GM04504 (cell line): Measurements from ENCODE around the gene TBCB.

Experiments
- DNase-seq: peaks from one replicate; pipeline ENCODE4 v3.0.0-alpha.2; 2012; ENCODE audit warnings: low read depth

TBCB gene

DNA sequence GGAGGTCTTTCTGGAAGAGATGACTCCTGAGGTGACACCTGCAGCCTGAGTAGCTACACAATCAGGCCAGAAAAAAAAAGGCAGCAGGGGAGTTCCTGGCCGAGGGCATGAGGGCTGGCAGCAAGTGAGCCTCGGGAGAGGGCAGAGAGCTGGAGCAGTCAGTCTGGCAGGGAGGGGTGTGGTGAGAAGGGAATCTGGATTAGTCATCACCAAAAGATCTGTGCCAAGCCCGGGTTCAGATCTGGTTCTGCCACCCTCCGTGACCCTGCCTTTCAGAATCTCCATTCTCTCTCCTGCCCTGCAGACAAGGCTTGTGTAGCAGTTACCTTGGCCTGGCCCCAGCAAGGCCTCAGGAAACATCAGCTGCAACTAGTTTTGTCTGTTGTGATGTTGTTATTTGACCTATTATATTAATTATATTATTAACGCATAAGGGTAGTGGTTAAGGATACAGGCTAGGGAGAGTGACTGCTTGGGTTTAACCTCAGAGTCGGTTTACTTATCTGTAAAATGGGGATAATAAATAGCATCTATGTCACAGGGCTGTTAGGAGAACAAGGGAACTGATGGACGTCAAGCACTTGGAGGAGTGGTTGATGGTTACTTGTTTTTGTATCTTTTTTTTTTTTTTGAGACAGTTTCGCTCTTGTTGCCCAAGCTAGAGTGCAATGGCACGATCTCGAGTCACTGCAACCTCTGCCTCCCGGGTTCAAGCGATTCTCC lies 21.9 kb downstream of the TBCB start:
- no peak for DNase-seq

DNA sequence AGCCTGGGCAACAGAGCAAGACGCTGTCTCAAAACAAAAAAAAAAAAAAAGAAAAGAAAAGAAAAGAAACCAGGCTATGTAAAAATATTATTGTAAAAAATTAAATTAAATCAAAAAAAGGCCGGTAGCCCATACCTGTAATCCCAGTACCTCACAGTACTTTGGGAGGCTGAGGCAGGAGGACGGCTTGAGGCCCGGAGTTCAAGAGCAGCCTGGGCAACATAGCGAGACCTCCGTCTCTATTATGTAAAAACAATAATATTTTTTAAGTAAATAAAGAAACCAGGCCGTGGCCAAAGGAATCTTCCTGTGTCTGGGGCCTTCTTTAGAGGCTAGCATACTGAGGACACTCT lies 23.8 kb downstream of the TBCB start:
- DNase-seq: no peak

DNA sequence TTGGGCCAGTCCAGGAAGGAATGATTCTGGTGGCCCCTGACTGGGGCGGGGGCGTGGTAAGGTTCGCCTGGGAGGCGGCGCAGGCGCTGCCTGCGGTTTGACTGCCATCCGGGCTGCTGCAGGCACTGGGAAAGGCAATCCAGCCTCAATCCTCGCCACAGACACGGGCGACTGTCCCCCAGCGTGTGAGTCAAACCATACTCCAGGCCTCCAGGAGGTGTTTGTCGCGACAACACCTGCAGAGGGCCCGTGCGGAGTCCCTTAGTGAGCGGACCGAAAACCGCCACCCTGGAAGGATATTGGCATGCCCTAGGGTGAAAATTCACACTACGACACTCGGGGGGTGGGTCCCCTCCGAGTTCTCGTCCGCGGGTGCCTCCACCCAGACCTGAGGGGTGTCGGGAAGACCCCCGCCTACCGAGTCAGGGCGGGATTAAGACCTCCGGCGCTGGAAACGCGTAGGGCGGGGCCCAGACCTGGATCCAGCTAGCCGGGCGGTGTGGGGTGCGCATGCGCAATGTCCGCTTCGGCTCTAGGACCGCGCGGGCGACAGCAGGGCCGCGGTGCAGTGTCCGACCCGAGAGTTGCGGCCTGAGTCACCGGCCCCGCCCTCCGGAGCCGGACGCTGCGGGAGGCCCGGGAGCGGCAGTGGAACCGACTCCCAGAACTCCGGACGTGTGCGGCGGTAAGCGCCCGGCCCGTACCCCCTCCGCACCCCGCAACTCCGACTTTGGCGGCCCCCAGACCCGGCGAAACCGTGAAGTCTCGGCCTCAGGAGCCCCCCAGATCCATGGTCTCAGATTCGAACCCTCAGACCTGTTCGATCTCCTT lies 24.4 kb downstream of the TBCB start, which contains the start of gene CAPNS1:
CAPNS1 (plus strand) TSS at position 594 of the 831 bp plus-strand sequence. CDS start 946 bp downstream, outside the sequence.
- DNase-seq: peak; percentile 90

DNA sequence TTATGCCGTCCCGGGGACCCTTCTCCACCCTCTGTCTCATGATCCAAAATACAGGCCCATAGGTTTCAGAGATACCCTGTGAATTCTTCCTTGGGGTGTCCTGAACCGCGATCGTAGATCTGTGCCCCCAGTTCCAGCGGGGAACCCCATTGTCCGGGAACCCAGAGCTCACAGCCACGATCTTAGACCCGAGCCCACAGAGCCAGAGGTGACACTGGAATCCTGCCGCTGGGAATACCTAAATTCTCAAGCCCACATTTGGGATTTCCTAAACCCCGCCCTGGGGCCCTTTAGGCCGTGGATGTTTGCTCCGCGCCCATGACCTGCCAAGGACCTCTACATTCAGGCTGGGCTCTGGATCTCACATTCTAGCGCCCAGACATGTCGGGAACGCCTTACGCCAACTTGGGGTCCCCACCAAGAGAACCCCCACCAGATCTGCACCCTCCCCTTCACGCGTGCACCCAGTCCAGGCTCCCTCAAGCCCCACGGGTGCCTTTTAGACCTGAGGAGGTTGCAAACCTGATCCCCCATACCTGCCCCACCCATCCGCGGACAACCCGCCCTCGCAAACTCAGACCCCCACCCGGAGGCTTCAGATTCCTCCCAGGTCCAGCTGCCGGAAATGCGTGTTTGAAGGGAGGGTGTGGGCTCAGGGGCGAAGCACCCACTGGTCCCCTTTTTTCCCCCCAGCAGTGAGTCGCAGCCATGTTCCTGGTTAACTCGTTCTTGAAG lies 25.2 kb downstream of the TBCB start:
- DNase-seq: no peak

DNA sequence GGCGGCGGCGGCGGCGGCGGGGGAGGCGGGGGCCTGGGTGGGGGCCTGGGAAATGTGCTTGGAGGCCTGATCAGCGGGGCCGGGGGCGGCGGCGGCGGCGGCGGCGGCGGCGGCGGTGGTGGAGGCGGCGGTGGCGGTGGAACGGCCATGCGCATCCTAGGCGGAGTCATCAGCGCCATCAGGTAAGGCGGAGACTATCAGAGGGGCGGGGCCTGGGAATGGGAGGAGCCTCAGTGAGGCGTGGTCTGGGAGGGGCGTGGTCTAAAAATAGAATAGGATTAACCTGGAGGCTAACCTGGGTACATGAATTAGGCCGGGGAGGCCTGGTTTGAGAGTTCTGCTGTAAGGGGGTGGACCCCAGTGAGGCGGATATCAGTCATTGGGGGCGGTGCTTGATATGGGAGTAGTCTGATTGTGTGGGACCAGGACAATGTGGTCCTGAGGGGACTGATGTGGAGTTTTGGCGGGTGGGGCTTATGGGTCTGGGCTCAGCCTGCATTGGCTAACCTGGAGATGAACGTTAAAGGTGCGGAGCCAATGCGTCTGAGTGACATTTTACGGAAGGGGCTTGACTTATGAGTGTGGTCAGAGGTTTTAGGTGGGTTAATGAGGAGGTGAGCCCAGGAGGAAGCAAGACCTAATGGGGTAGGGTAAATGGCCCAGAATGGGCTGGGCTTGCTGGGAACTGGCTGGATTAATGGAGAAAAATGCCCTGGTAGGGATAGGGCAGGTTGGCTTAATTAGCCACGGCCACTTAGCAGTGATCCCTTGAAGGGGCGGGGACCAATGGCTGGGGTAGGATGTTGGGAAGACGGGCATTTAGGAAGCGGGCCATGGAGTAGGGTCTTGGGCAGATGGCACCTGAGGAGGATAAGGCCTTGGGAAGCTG lies 26.0 kb downstream of the TBCB start:
- DNase-seq: peak; percentile 61

DNA sequence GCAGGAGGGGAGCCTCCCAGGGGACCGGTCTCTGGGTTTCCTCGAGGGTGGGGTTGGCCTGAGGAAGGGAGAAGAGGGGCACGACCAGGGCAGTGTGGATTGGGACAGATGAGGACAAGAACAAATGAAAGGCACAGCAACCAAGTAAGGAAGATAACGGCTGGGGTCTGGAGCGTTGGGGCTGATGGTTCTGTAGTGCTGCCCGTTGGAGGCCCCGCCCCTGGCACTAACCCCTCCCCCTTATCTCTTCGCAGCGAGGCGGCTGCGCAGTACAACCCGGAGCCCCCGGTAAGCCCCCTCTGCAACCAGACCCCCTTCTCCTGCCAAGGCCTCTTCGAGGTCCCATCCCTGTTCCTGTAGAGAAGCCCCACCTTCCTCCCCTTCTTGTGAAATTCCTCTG lies 26.8 kb downstream of the TBCB start:
- no peak for DNase-seq

DNA sequence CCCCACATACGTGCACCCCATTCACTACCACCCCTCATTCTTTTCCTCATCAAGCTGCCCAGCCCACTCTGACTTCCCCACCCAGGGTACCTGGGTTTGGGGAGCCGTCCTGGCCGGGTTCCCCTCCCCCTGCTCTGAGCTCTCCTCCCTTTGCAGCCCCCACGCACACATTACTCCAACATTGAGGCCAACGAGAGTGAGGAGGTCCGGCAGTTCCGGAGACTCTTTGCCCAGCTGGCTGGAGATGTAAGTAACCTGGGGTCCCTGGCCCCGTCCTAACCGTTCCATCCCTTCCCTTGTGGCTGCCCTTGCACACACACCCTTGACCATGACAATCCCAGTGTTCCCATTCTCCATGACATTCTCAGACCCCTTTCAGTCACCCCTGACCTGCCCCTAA lies 27.2 kb downstream of the TBCB start:
- no peak for DNase-seq

DNA sequence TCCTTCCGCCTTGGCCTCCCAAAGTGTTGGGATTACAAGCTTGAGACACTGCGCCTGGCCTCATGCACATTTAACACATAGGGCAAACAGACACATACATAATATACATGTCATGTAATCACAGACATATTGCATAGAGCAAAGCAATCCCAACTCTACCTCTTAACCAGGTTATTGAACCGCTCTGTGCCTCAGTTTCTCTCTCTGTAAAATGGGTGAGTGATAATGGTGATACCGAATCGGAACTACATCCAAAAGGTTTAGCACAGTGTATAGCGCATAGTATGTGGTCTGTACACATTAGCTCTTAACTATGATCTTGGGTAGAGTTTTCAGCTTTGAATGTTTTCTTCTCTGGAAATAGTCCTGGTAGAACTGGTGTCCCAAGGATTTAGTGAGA lies 29.4 kb downstream of the TBCB start:
- DNase-seq: no peak

DNA sequence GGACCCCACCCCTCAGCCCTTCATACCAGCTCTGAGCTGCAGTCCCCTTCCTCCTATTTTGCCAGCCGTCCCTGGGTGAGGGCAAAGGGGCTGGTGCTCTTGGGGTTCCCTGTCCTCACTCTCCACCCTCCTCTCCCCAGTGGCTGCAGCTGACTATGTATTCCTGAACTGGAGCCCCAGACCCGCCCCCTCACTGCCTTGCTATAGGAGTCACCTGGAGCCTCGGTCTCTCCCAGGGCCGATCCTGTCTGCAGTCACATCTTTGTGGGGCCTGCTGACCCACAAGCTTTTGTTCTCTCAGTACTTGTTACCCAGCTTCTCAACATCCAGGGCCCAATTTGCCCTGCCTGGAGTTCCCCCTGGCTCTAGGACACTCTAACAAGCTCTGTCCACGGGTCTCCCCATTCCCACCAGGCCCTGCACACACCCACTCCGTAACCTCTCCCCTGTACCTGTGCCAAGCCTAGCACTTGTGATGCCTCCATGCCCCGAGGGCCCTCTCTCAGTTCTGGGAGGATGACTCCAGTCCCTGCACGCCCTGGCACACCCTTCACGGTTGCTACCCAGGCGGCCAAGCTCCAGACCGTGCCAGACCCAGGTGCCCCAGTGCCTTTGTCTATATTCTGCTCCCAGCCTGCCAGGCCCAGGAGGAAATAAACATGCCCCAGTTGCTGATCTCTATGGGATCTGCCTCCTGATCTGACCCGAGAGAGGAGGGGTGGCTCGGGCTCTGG lies 34.6 kb downstream of the TBCB start:
- no peak for DNase-seq

DNA sequence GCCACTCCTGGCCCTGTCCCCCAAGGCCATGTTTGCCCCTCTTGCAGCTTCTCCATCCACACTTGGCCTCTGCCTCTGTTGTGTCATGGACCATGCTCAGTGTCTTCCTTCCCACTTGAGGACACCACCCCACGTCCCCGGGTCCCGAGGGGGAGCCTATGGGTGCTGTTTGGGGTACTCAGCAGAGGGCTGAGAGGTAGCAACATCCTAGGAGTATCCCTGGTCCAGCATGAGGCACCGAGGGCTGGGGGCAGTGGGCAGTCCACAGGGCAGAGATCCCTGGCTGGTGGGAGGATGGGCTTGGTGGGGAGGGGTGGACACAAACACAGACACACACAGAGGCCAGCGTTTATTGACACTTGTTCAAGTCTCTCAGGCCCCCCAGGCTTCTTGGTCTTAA lies 35.3 kb downstream of the TBCB start:
- no peak for DNase-seq

DNA sequence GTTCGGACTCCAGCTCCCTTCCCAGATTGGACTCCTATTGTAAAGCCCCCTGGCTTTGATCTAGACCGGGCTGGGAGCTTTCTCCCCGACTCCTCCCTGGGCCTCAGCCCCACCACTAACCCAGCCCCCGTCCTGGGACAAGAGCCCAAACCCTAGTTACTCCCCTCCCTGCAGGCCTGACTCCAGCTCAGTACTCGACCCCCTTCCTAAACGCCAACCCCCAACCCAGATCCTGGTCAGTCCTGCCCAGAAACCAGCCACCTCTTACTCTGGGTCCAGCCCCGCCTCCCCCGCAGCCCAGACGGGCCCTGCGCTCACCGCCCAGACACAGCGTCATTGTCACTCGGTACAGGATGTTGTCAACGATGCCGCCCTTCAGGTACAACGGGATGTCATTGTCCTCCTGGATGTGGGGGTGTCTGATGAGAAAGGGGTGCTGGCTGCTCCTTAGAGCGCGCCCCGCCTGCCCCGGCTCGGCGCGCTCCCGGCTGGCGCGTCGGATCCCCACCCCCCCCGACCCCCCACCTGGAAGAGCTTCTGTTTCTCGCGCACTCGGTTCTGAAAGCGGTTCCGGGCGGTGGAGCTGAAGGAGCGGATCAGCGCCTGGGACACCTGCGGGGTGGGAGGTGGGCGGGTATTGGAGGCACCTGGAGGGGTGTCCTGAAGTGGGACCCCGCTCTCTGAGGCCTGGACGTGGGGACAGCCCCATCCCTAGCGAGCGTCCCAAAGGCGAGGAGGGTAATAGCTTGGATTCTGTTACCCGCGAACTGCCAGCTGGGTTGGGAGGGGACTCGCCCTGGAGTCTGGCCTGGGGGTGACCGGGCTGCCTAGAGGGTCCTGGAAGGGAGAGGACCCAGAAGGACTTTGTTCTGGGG lies 36.1 kb downstream of the TBCB start:
- DNase-seq: no peak

DNA sequence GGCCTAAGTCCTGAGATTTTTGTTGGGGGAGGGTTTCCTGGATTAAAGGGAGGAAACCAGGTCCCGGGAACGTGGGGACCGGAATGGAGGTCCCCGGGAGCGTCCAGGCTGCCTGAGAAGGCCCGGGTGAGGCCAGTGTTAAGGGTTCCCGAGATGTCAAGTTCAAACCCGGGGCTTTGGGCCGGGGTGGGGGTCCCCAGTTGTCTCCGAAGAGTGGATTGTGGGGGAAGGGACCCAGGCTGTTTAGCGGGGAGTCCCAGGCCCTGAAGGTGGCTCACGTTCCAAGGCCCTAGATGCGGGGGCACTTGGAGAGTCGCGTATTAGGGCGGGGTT lies 36.7 kb downstream of the TBCB start:
- DNase-seq: no peak

DNA sequence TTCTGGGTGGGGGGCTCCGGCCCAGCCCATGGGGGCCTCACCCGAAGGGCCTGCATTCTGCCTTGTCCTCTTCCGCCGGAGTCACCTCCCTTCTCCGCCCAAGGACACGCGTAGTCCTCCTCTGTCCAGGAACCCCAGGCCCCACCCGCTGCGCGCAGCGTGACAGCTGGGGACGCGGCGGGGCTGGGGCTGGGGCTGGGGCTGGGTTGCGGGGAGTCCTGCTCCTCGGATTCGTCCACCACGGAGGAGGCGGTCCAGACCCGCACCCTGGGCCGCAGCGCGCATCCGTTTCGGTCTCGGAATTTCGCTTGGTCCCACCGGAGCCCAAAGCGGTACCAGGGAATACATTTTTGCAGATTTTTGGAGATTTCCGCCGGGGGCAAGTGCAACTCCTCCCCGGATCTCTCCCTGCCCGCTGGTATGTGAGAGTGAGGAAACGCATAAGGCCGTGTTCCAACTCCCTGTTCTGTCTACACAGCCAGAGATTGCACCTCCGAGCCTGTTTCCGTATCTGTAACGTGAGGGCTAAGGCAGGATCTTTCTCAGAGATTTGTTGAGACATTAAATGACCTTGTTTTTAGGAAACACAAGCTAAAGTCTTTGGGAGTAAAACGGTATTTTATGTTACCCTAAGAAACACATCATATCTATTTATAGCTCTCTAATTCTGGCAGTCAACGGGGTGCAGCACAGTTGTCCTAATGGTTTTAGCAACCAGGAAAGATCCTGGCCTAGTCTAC lies 37.3 kb downstream of the TBCB start, which contains the start of gene COX7A1:
COX7A1 (minus strand) TSS at position 96 of the 740 bp plus-strand sequence; CDS start at position 56, 40 bp downstream.
- DNase-seq: no peak

DNA sequence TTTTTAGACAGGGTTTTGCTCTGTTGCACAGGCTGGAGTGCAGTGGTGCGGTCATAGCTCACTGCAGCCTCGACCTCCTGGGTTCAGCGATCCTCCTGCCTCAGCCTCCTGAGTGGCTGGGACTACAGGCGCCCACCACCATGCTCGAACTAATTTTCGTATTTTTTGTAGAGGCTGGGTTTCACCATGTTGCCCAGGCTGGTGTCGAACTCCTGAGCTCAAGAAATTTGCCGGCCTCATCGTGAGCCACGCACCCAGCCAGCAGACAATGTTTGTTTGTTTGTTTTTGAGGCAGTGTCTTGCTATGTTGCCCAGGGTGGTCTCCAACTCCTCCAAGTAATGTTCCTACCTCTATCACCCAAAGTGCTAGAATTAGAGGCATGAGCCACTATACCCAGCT lies 37.9 kb downstream of the TBCB start:
- no peak for DNase-seq

DNA sequence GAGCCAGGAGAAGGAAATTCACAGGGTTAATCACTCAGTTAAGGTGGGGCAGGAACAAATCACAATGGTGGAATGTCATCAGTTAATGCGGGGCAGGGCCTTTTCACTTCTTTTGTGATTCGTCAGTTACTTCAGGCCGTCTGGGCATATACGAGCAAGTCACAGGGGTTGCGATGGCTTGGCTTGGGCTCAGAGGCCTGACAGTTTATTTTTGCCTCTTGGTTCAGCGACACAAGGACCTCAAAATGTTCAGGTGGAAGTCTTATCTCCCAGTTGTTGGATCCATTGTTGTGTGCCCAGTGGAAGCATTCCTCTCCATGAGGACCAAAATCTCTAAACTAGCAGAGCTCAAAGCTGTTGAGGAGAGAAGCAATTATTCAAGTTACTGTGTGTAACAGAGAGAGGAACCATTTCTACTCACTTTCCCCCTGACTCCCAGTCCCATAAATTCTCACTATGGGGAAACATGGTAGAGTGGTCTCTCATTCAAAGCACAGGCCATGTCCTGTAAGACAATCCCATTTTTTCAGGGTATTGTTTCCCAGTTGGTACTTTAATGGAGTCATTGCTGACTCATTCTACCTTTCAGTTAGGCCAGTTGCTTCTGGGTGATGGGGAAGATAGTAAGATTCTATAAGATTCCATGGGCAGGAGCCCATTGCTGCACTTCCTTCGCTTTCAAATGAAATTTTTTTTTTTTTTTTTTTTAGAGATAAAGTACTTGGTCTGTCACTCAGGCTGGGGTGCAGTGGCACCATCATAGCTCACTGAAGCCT lies 45.7 kb downstream of the TBCB start:
- DNase-seq: no peak

DNA sequence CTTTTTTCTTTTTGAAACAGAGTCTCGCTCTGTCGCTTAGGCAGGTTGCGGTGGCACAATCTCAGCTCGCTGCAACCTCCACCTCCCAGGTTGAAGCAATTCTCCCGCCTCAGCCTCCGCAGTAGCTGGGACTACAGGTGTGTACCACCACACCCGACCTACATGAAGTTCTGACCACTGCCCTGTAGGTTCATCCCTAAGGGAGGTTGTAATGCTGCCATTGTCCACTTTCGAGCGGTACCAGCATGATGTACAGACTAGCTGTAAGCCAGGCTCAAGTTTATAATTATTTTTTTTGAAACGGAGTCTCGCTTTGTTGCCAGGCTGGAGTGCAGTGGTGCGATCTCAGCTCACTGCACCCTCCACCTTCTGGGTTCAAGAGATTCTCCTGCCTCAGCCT lies 48.5 kb downstream of the TBCB start:
- DNase-seq: no peak

DNA sequence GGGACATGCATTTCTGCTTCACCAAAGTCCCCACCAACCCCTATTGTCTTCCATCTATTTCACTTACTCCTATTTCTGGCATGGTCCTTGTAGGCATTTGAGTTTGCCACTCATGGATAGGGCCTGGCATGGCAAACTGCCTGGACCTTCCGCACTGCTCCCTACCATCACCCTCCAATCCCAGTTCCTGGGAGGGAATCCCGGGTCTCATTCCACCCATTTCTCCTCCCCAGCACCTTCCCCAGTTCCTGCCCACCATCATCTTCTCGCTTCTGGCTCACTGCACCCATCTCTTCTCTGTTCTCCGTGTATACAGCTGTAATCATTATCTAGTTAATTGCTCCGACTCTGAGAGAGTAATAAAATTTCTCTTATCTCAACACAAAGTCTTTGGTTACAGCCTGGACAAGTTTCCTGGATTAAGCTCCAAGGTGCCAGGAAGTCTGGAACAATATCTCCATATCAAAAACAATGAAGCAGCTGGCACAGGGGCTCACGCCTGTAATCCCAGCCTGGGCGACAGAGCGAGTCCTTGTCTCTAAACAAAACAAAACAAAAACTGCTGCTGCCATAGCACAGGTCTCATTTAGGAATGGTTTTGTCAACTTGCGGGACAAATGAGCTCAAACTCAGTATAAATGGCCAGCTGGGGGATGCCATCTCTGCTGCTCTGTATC lies 54.0 kb downstream of the TBCB start:
- DNase-seq: no peak

DNA sequence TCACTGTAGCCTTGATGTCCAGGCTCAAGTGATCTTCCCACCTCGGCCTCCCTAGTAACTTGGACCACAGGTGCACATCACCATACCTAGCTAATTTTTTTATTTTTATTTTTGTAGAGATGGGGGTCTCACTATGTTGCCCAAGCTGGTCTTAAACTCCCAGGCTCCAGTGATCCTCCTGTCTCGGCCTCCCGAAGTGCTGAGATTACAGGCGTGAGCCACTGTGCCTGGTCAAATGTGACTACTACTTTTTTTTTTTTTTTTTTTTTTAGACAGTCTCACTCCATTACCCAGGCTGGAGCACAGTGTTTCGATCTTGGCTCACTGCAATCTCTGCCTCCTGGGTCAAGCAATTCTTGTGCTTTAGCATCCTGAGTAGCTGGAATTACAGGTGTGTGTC lies 57.6 kb downstream of the TBCB start:
- no peak for DNase-seq
